ENCODE results near the gene FCGR3B.
"Not testable (repeated sequence)": the region's sequence is repeated elsewhere in the genome, so short reads cannot be mapped to it uniquely, and the experiment has no call there.

The FCGR3B gene

GRCh38 chr1:161605024-161605423, 26.0 kb downstream of the FCGR3B start:
- not testable (repeated sequence) for DNase-seq

- not testable (repeated sequence) for DNase-seq
Observed at GRCh38 chr1:161597077-161597476, 33.9 kb downstream of the FCGR3B start.

- not testable (repeated sequence) for DNase-seq
Observed at GRCh38 chr1:161595583-161595982, 35.4 kb downstream of the FCGR3B start.

GRCh38 chr1:161595173-161595572, 35.8 kb downstream of the FCGR3B start:
- not testable (repeated sequence) for DNase-seq

- not testable (repeated sequence) for DNase-seq
Observed at GRCh38 chr1:161594269-161594984, 36.5 kb downstream of the FCGR3B start.

- DNase-seq: not testable (repeated sequence)
Observed at GRCh38 chr1:161593092-161593755, 37.8 kb downstream of the FCGR3B start.

GRCh38 chr1:161592586-161592985, 38.4 kb downstream of the FCGR3B start:
- not testable (repeated sequence) for DNase-seq

GRCh38 chr1:161589920-161590319, 41.1 kb downstream of the FCGR3B start:
- not testable (repeated sequence) for DNase-seq

- not testable (repeated sequence) for DNase-seq
Observed at GRCh38 chr1:161589365-161589764, 41.6 kb downstream of the FCGR3B start.

GRCh38 chr1:161588596-161588995, 42.4 kb downstream of the FCGR3B start:
- not testable (repeated sequence) for DNase-seq

- not testable (repeated sequence) for DNase-seq
Observed at GRCh38 chr1:161582882-161583281, 48.1 kb downstream of the FCGR3B start.

GRCh38 chr1:161580879-161581537, 50.0 kb downstream of the FCGR3B start:
- DNase-seq: not testable (repeated sequence)

- DNase-seq: not testable (repeated sequence)
Observed at GRCh38 chr1:161579856-161580507, 51.0 kb downstream of the FCGR3B start.

- not testable (repeated sequence) for DNase-seq
Observed at GRCh38 chr1:161576676-161577075, 54.3 kb downstream of the FCGR3B start.
